GM12878 (cell line): ENCODE data around the gene CACNA1E. TPM values are rescaled to one million over a fixed set of nuclear protein-coding genes. Genes with fewer than 3 reads are reported as not detected.

Experiments used
- ATAC-seq: fragments of 200-7000 bp; cut with Tn5 transposase; 3 replicates; pipeline ENCODE4 v1.9.1; 2020; ENCODE audit warnings: mild to moderate bottlenecking, moderate library complexity
- BruUV-seq: library from RNA; stranded (reverse); fragments of 400-500 nt; replicated peaks from 2 replicates; lab custom pipeline; 2021; lab: Mats Ljungman, UMichigan
- CTCF ChIA-PET: fragments of 300-600 bp; sonication (Branson Sonifier 250); formaldehyde crosslinking; extraction: SDS; loops from one replicate; lab custom pipeline; 2021; ENCODE audit warnings: inconsistent platforms; lab: Yijun Ruan, JAX
- POLR2A ChIA-PET: fragments of 350-600 bp; formaldehyde crosslinking; extraction: SDS; loops from one replicate; lab custom pipeline; 2021; ENCODE audit warnings: inconsistent platforms; lab: Charles Lee
- RAD21 ChIA-PET: fragments of 300-600 bp; sonication (Branson Sonifier 250); formaldehyde crosslinking; loops from one replicate; lab custom pipeline; 2023; ENCODE audit warnings: antibody characterized with exemption; ENCODE audit not compliant: unreplicated experiment; lab: Charles Lee
- SMC1A ChIA-PET: fragments of 300-600 bp; sonication (Branson Sonifier 250); formaldehyde crosslinking; loops from one replicate; lab custom pipeline; 2023; ENCODE audit not compliant: unreplicated experiment, uncharacterized antibody; lab: Charles Lee
- DNase-seq: peaks from one replicate; pipeline ENCODE4 v3.0.0-alpha.2; 2011; ENCODE audit warnings: low read depth, low spot score
- FAIRE-seq: peaks from 3 replicates; lab custom pipeline; 2011; peaks lifted over from hg19 to GRCh38; lab: Jason Lieb, UNC
- H2AFZ ChIP-seq: 2 replicates; pipeline ENCODE4 v1.6.0; 2011; ENCODE audit warnings: low read depth, low read length, control low read depth; ENCODE audit not compliant: control insufficient read depth
- H3K27ac ChIP-seq: 2 replicates; pipeline ENCODE4 v1.5.1; 2011; ENCODE audit warnings: control low read depth; ENCODE audit not compliant: control insufficient read depth, insufficient read depth
- H3K27me3 ChIP-seq, 2 experiments: replicated peaks in 1 of 2; 2 replicates each; pipeline versions ENCODE4 v1.6.0 to v1.6.1; 2011; ENCODE audit warnings: low read length in 1 of 2; ENCODE audit not compliant: control insufficient read depth in 2 of 2, insufficient read depth in 2 of 2
- H3K36me3 ChIP-seq, 2 experiments: 2 replicates each; pipeline ENCODE4 v1.5.1; 2011; ENCODE audit warnings: low read length in 1 of 2; ENCODE audit not compliant: control insufficient read depth in 2 of 2, insufficient read depth in 2 of 2
- H3K4me1 ChIP-seq: 2 replicates; pipeline ENCODE4 v1.6.1; 2011; ENCODE audit warnings: mild to moderate bottlenecking, low read length, moderate library complexity, mixed read lengths; ENCODE audit not compliant: control insufficient read depth, insufficient read depth
- H3K4me2 ChIP-seq: 2 replicates; pipeline ENCODE4 v1.6.0; 2011; ENCODE audit warnings: control low read depth; ENCODE audit not compliant: control insufficient read depth, insufficient read depth
- H3K4me3 ChIP-seq: fragments of 200-600 bp; sonication (generic); 2 replicates; pipeline ENCODE4 v1.5.1; 2016
- H3K79me2 ChIP-seq: 2 replicates; pipeline ENCODE4 v1.6.0; 2011; ENCODE audit warnings: low read length; ENCODE audit not compliant: control insufficient read depth, insufficient read depth
- H3K9ac ChIP-seq: 2 replicates; pipeline ENCODE4 v1.8.0; 2011; ENCODE audit warnings: low read length, control low read depth, mixed read lengths; ENCODE audit not compliant: control insufficient read depth, insufficient read depth
- H3K9me3 ChIP-seq: replicated peaks from 3 replicates; pipeline ENCODE4 v1.5.1; 2011; ENCODE audit warnings: mild to moderate bottlenecking, low read length; ENCODE audit not compliant: control insufficient read depth, insufficient read depth
- H4K20me1 ChIP-seq: 2 replicates; pipeline ENCODE4 v1.6.0; 2011; ENCODE audit not compliant: control insufficient read depth, insufficient read depth
- ASH2L ChIP-seq: fragments of 300-600, 200-600 bp; sonication (generic); IDR thresholded peaks from 2 replicates; pipeline ENCODE4 v1.6.1; 2017; ENCODE audit warnings: low read depth, mild to moderate bottlenecking, borderline replicate concordance
- MTA2 ChIP-seq: fragments of 450-650 bp; IDR thresholded peaks from 2 replicates; pipeline ENCODE4 v1.6.1; 2016; ENCODE audit warnings: low read depth, mild to moderate bottlenecking, moderate library complexity
- NFIC ChIP-seq: IDR thresholded peaks from 2 replicates; pipeline ENCODE4 v1.6.1; 2012; ENCODE audit warnings: low read depth, mild to moderate bottlenecking, inconsistent platforms, low read length, moderate library complexity
- POLR2A ChIP-seq: IDR thresholded peaks from 2 replicates; pipeline ENCODE4 v1.6.1; 2011; ENCODE audit warnings: low read depth, mild to moderate bottlenecking, low read length
- RELA ChIP-seq: fragments of 450-650 bp; IDR thresholded peaks from 2 replicates; pipeline ENCODE4 v1.8.0; 2014; ENCODE audit warnings: borderline replicate concordance; ENCODE audit not compliant: partially characterized antibody
- STAT3 ChIP-seq: IDR thresholded peaks from 2 replicates; pipeline ENCODE4 v1.6.1; 2011; ENCODE audit warnings: low read depth, low read length, improper control_type of control experiment
- TCF3 ChIP-seq: IDR thresholded peaks from 2 replicates; pipeline ENCODE4 v1.6.1; 2012; ENCODE audit warnings: low read depth, mild to moderate bottlenecking, low read length, borderline replicate concordance; ENCODE audit not compliant: insufficient read depth
- WRNIP1 ChIP-seq: IDR thresholded peaks from 2 replicates; pipeline ENCODE4 v1.6.1; 2011; ENCODE audit warnings: low read depth, low read length, improper control_type of control experiment, borderline replicate concordance
- ZBED1 ChIP-seq: IDR thresholded peaks from 2 replicates; pipeline ENCODE4 v1.6.1; 2016; ENCODE audit warnings: borderline replicate concordance
- WGBS: methylation state at CpG from one replicate; pipeline ENCODE4 v1.1.6; 2016; ENCODE audit warnings: low lambda C conversion rate; ENCODE audit not compliant: insufficient replicate concordance, insufficient coverage; ENCODE audit errors: missing lambda C conversion rate; 5-methylcytosine and 5-hydroxymethylcytosine counted together
- in situ Hi-C: fragments of 300-500 bp; cut with MboI; formaldehyde crosslinking; loops from 9 replicates; pipeline ENCODE4 v1.14.3; 2018; ENCODE audit warnings: mixed read lengths
- intact Hi-C: fragments of 100-400 bp; cut with micrococcal nuclease; formaldehyde crosslinking; loops from one replicate; pipeline ENCODE4 v1.14.2; 2022; ENCODE audit not compliant: unreplicated experiment
- polyA plus RNA-seq, 11 experiments: library from polyadenylated mRNA; depleted of rRNA in 4 of 11; unstranded in 6 of 11; stranded (reverse) in 5 of 11; fragments of >200 nt; fragmentation: Nextera tagmentation in 4 of 11; fragmentation: Illumina TruSeq in 1 of 11; extraction: Ambion mirVana in 4 of 11; extraction: Trizol in 1 of 11; gene quantifications; 1 replicate in 1 of 11; 2 replicates in 10 of 11; pipeline versions ENCODE4 v1.2.1 to v1.2.3, GENCODE V29; 2011 to 2016; ENCODE audit warnings: inconsistent platforms in 2 of 11, missing spikeins in 2 of 11, low read depth in 1 of 11
- total RNA-seq, 4 experiments: library from RNA; depleted of rRNA in 3 of 4; stranded (reverse); fragments of >200 nt in 3 of 4; fragmentation: Illumina TruSeq in 1 of 4; extraction: Trizol in 1 of 4; gene quantifications; 2 replicates each; pipeline versions ENCODE4 v1.2.1 to v1.2.3, GENCODE V29; 2013 to 2021
- TF ChIP-seq, protein P1 (sequence below): fragments of 450-650 bp; IDR thresholded peaks from 2 replicates; pipeline ENCODE4 v1.6.1; 2016; ENCODE audit warnings: mild to moderate bottlenecking
- TF ChIP-seq, protein P2 (sequence below): fragments of 450-650 bp; conservative IDR thresholded peaks from 2 replicates; pipeline ENCODE4 v1.6.1; 2017; ENCODE audit warnings: mild to moderate bottlenecking, moderate library complexity
- TF ChIP-seq, protein P3 (sequence below): IDR thresholded peaks from 2 replicates; pipeline ENCODE4 v1.6.1; 2012; ENCODE audit warnings: low read length, inconsistent platforms

Gene CACNA1E
- total and polyA plus RNA-seq, 10 of the 15 experiments (the other 5 are each of a cell fraction or from before 2014, with no cell fraction given): 0.57 to 22.0 (median 8.5) TPM

DNA sequence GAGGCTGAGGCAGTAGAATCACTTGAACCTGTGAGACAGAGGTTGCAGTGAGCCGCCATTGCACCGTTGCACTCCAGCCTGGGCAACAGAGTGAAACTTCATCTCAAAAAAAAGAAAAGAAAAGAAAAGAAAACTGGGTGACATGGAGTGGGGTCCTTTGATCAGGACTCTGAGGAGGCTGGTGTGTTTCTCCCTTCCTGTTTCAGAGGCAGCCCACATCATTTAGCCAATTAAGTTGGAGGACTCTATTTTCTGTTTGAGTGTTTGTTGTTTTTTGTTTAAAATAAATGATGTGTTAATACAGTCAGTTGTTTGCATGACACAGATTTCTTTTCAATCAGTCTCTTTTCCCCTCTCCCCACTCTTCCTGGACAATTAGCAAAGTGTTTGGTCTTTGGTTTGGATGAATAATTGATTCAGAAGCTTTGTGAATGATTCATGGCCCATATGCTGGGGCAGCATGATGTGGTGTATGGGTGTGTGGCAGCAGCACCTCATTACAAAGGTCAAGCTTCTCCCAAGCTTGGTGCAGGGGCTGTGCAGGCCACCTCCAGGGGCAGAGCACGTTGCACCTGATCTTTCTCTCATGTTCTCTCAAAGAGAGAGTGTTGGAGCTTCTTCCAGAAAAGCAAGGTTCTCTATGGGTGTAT lies 48.8 kb downstream of the CACNA1E start (continued):
- TF ChIP-seq ZBED1 (no peak), ASH2L (no peak), MTA2 (peak; percentile 78), RELA (no peak)
- TF ChIP-seq, protein P1, sequence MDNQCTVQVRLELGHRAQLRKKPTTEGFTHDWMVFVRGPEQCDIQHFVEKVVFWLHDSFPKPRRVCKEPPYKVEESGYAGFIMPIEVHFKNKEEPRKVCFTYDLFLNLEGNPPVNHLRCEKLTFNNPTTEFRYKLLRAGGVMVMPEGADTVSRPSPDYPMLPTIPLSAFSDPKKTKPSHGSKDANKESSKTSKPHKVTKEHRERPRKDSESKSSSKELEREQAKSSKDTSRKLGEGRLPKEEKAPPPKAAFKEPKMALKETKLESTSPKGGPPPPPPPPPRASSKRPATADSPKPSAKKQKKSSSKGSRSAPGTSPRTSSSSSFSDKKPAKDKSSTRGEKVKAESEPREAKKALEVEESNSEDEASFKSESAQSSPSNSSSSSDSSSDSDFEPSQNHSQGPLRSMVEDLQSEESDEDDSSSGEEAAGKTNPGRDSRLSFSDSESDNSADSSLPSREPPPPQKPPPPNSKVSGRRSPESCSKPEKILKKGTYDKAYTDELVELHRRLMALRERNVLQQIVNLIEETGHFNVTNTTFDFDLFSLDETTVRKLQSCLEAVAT: no peak
- TF ChIP-seq, all 136 proteins: peak for 7

DNA sequence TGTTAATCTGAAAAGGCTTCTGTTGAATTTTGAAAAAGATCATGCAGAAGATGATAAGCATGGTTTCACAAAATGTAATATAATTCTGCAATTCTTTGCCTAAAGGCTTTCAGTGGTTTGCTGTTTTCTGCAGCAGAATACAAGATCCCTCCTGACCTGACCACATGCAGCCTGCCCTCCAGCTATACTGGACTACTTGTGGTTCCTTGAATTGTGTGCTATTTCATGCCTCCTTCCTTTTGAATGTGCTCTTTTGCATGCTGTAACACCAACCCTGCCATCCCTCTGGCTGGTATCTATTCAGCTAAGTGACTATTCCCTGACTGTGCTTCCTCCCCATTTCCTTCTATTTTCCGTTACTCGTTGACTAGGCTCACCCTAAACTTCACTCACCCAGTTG lies 55.5 kb downstream of the CACNA1E start:
- intact Hi-C loops (no loop called here), in situ Hi-C loops (no loop called here)
- ChIA-PET POLR2A (no interaction called here), CTCF (no interaction called here), SMC1A (interaction anchor here (0.7 to 1.9 kb wide), 4 partner anchors 16 to 34 kb away, joined by 3 to 4 read pairs (median 4); no protein-coding TSS in a partner anchor), RAD21 (no interaction called here)
- Histone ChIP-seq H3K27me3 (no peaks in the 10 kb centered on the region), H3K9me3 (peaks cover 4% of the 10 kb centered on the region; the same call in 1 of the 3 replicates), H3K9ac (no peak overlapping the region), H3K79me2 (no peaks in the 10 kb centered on the region), H3K36me3 (peaks cover 1 to 6% of the 10 kb centered on the region in 2 experiments; a peak in 2 of 4 replicates), H3K4me2 (no peak overlapping the region), H3K4me1 (peaks cover 4% of the 10 kb centered on the region; the same call in 1 of the 2 replicates), H4K20me1 (no peaks in the 10 kb centered on the region), H2AFZ (no peak overlapping the region), H3K4me3 (no peak overlapping the region), H3K27ac (no peak overlapping the region)
- DNase-seq (no peak), ATAC-seq (no peak), FAIRE-seq (no peak)
- BruUV-seq: no TSS peak
- 100% methylated on average over 2 of the region's 2 CpGs for WGBS
- TF ChIP-seq TCF3: no peak
- TF ChIP-seq WRNIP1: no peak
- no peak for TF ChIP-seq POLR2A
- TF ChIP-seq, protein P2, sequence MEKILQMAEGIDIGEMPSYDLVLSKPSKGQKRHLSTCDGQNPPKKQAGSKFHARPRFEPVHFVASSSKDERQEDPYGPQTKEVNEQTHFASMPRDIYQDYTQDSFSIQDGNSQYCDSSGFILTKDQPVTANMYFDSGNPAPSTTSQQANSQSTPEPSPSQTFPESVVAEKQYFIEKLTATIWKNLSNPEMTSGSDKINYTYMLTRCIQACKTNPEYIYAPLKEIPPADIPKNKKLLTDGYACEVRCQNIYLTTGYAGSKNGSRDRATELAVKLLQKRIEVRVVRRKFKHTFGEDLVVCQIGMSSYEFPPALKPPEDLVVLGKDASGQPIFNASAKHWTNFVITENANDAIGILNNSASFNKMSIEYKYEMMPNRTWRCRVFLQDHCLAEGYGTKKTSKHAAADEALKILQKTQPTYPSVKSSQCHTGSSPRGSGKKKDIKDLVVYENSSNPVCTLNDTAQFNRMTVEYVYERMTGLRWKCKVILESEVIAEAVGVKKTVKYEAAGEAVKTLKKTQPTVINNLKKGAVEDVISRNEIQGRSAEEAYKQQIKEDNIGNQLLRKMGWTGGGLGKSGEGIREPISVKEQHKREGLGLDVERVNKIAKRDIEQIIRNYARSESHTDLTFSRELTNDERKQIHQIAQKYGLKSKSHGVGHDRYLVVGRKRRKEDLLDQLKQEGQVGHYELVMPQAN: no peak
- no peak for TF ChIP-seq NFIC
- no peak for TF ChIP-seq STAT3
- TF ChIP-seq, protein P3, sequence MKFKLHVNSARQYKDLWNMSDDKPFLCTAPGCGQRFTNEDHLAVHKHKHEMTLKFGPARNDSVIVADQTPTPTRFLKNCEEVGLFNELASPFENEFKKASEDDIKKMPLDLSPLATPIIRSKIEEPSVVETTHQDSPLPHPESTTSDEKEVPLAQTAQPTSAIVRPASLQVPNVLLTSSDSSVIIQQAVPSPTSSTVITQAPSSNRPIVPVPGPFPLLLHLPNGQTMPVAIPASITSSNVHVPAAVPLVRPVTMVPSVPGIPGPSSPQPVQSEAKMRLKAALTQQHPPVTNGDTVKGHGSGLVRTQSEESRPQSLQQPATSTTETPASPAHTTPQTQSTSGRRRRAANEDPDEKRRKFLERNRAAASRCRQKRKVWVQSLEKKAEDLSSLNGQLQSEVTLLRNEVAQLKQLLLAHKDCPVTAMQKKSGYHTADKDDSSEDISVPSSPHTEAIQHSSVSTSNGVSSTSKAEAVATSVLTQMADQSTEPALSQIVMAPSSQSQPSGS: no peak
- TF ChIP-seq ASH2L: no peak
